Raji (cell line): ENCODE results near the gene ABLIM3.

Source experiments
- POLR2A ChIP-seq: IDR thresholded peaks from 2 replicates; pipeline ENCODE4 v1.6.1; 2011; ENCODE audit warnings: low read depth, low read length, control low read depth; ENCODE audit not compliant: insufficient read depth

ABLIM3 gene

GRCh38 chr5:149128023-149128875, 13.0 kb upstream of the ABLIM3 start:
- no peak for TF ChIP-seq POLR2A

DNA sequence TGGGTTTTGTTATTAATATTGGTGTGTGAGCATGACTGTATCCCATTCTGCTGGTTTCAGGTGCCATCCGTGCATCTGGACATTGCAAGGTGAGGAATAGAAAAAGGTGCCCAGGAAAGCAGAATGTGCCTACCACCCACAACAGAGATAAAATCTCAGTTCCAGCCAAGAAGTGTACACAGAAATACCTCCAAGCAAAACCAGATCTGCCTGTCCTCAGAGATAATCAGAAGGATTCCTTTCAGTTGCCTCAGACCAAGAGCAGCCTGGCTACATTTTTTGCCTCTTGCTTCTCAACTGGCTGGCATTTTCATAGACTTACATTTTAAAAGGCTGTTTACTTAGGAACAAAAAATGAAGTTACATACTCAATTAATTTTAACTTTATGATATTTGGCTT, 12.1 kb upstream of the ABLIM3 start:
- no peak for TF ChIP-seq POLR2A

- TF ChIP-seq POLR2A = no peak
Measured at GRCh38 chr5:149130121-149130914, 11.0 kb upstream of the ABLIM3 start.

- TF ChIP-seq POLR2A = no peak
Measured at GRCh38 chr5:149132474-149132873, 8.8 kb upstream of the ABLIM3 start.

DNA sequence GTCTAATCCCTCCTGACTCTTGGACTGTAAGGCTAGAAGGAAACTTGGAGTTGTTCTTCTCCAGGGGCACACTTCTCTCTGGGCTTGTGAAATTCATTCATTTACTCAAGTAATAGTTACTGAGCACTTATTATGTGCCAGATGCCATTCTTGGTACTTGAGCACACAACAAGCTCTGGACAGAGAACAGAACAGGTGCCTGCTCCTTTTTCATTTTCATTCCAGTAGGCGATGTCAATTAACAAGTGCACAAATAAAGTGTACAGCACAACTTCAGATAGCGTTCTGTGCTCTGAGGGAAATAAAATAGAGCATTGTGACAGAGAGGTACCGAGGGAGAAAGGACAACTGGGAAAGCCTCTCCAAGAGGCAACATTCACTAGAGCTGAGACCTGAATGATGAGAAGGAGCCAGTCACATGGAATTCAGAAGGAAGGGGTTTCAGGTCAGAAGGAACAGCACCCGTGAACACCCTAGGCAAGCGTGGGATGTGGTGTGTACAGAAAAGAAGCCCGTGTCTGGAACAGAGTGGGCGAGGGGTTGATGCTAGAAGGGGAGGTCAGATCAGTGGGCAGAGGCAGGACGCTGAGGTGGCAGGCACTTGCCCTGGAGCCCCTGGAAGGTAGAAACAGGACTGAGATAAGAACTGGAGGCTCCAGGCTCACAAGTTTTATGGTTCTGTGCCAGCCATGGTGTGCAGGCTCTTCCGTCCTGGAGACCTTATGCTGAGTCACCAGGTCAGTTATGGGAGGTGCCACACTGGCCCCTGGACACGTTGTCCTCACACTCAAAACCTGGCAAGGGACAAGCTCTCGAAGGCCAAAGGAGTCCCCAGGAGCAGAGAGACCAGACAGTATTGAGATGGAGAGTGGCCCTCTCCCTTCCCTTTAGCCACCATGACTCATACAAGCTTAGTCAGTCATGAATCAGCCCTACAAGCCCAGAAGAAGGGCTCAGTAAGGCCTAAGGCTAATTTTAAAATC, 7.2 kb upstream of the ABLIM3 start:
- TF ChIP-seq POLR2A = no peak

GRCh38 chr5:149134778-149135500, 6.4 kb upstream of the ABLIM3 start:
- no peak for TF ChIP-seq POLR2A

DNA sequence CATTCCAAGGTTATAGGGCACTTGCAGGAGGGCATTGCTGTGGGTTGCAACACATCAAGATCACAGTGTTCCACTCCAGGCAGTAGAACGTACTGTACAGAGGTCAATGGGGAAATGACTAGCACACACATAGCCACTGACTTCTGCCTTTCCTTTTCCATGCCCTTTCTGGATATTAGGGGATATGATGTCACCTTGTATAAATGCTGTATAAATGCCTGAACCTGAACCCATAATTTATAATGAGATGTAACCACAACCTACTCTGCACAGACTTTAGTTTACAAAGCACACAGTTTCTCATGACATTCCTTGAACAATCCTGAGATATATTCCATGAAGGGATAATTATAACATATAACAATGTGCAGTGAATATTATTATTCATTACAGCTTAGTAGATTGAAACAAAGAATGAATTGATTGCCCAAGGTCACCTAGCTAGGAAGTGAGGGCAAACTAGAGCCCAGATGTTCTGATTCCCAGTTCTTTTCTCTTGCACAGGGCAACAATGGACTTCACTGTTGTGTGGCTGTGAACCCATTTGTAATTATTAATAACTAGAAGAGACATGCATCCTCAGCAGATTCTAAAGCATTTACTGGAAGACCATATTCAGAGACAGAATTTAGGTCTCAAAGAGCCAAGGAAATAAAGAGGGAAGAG, 5.6 kb upstream of the ABLIM3 start:
- TF ChIP-seq POLR2A = no peak

- no peak for TF ChIP-seq POLR2A
Measured at GRCh38 chr5:149138182-149138923, 2.9 kb upstream of the ABLIM3 start.

- no peak for TF ChIP-seq POLR2A
Measured at GRCh38 chr5:149140197-149141002, 893 bp upstream of the ABLIM3 start.

DNA sequence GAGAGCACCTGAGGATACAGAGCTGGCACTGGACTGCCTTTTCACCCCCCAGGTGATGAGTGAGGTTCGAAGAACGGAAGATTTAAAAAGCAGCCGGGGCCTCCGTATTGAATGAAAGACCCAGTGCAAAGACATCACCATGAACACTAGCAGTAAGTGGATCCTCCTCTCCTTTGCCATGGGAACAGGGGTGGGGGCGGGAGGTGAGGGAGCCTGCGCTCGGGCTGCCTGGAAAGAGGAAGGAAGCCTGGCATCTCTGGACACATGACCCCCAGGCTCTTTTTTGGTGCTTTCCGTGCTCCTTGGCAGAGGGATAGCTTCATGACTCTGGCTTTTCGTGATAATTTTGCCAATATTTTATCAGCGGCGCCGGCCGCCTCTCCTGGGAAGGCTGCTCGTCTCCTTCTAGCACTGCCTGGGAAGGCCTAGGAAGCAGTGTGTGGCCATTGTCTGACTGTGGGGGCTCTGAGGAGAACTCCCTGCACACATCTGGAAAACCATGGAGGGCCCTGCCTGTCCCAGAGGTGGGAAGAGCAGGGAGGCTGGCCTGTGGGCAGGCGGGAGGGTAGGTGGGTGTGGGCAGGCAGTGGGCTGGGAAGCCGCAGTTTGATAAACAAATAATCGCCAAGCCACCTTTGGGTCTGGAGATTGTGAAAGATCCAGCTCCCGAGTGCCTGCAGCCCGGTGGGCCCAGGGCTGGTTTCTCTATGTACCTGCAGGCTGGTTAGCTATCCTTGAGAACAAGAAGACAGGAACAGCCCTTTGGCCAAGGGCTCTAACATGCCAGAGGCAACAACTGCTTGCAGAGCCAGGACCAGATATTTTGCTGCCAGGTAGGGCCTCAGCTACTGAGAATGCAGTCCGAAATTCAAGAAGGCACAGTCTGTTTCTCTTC, 911 bp downstream of the ABLIM3 start:
- TF ChIP-seq POLR2A = no peak

DNA sequence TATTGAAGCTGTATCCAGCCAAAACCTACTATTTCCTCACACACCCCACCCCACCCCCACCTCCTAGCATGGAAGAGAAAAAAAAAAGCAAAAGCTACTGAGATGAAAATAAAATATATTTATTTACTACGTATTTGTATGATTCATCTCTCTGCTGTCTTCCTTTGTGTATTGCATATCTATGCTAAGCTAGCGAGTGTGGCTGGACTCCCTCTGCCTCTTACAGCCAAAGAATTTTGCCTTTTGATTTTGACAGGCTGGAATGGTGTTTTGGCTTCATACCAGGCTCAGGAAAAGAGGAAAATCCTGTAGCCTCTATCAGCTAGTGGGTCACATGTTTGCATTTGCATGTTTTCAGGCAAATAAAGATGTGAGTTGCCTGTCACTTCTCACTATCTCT, 2.2 kb downstream of the ABLIM3 start:
- TF ChIP-seq POLR2A = no peak
